DMS114 treated with DMSO at 0.1 percent for 48 hours (cell line): Measurements from ENCODE around the gene OR4K2.
A peak's percentile ranks its signal among the peaks of the same experiment; 100 is the strongest.
"Not testable (repeated sequence)": the region's sequence is repeated elsewhere in the genome, so short reads cannot be mapped to it uniquely, and the experiment has no call there.

Experiments used
- DNase-seq: peaks from one replicate; lab custom pipeline; 2025; ENCODE audit not compliant: unreplicated experiment; lab: John Stamatoyannopoulos, UW

Gene OR4K2

GRCh38 chr14:19874842-19875241 lies at the start of gene OR4K2:
OR4K2 (plus strand) TSS chr14:19875142; CDS start chr14:19876268, 1,126 bp downstream.
- DNase-seq, result no peak

GRCh38 chr14:19827626-19828244 lies 47.2 kb upstream of the OR4K2 start:
- DNase-seq, result not testable (repeated sequence)

- no peak for DNase-seq
These were observed 46.6 kb upstream of the OR4K2 start for GRCh38 chr14:19828314-19828713.

GRCh38 chr14:19834203-19834848 lies 40.6 kb upstream of the OR4K2 start:
- not testable (repeated sequence) for DNase-seq

DNA sequence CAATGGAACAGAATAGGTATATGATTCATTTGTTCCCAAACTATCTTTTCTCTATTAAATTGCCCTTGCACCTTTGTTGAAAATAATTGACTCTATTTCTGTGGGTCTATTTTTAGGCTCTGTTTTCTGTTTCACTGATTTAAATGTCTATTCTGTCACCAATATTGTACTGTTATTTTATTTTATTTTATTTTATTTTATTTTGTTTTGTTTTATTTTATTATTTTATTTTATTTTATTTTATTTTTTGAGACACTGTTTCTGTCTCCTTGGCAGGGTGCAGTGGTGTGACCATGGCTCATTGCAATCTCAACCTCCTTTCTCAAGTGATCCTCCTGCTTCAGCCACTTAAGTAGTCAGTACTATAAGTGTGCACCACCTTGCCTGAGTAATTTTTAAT lies 36.5 kb upstream of the OR4K2 start:
- DNase-seq, result no peak

GRCh38 chr14:19851365-19851764 lies 23.6 kb upstream of the OR4K2 start:
- DNase-seq, result no peak

- DNase-seq, result not testable (repeated sequence)
These were observed 8.8 kb upstream of the OR4K2 start for GRCh38 chr14:19866061-19866669.

DNA sequence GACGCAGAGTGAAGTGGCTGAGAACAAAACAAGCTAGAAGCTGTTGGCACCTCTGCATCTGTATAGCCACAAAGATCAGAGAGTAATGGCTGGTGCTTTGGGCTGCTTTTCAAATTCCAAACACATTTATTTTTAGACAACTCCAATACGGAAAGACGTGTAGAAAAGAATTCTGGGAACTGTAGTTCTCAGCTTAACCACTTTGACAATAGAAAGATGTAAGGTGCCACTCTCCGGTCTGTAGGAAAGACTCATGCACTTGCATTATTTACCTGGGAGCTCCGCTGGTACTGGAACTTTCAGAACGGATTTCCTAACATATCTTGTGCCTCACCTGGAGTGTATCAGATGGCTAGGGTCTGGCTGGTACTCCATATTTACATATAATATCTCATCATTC lies 1.8 kb upstream of the OR4K2 start:
- DNase-seq, result peak; percentile 27

DNA sequence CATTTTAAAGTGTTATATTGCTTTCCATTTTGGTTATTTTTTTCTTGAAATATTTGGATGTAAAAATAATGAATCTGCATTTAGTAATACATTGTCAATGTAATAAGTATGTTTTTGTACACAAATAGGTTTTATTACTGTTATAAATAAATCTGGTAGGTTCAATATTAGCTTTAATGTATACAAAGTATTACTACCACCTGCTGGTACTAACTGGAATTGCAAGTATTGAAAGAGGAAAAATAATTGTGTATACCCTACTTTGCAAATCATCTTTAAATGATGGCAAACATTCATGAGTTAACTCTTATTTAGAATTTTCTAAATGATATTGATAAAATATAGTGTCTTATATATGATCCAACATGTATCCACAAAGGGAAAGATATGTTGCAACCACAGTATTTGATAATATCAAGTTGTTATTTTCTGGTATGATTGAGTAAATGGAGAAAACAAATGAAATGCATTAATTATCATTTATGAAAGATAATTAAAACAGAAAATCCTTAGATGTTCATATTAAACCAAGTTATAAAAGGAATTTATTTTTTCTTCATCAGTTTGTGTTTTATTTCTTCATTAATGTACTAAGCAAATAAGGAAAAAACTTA lies 3.2 kb downstream of the OR4K2 start:
- DNase-seq, result peak; percentile 15

GRCh38 chr14:19895282-19895681 lies 20.3 kb downstream of the OR4K2 start:
- no peak for DNase-seq

- DNase-seq, result no peak
These were observed 26.1 kb downstream of the OR4K2 start for GRCh38 chr14:19900999-19901398.

- DNase-seq, result no peak
These were observed 27.5 kb downstream of the OR4K2 start for GRCh38 chr14:19902409-19902808.

GRCh38 chr14:19906665-19907064 lies 31.7 kb downstream of the OR4K2 start:
- DNase-seq, result no peak

- no peak for DNase-seq
These were observed 36.2 kb downstream of the OR4K2 start for GRCh38 chr14:19911114-19911513.

- DNase-seq, result no peak
These were observed 42.3 kb downstream of the OR4K2 start for GRCh38 chr14:19917243-19917642.

DNA sequence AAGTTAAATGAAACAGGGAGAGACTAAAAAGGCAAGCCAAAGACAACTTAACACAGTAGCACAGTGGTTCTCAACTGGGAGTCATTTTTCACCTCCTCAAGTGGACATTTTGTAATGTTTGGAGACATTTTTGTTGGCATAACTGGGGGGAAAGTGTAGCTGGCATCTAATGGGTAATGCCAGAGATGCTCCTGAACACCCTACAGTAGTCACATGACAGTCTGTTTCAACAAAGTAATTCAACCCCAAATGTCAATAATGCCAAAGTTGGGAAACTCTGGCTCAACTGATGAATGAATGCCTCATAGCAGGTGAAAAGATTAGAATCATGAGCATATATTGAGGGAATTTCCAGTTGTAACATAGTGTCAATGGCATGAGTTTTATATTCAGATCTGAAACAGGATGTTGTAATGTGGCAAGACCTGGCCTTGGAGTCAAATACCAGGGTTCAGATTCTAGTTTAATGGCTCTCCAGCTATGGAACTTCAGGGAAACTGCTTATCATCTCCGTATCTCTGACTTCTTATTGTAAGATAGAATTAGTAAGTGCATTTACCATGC lies 43.1 kb downstream of the OR4K2 start:
- no peak for DNase-seq

DNA sequence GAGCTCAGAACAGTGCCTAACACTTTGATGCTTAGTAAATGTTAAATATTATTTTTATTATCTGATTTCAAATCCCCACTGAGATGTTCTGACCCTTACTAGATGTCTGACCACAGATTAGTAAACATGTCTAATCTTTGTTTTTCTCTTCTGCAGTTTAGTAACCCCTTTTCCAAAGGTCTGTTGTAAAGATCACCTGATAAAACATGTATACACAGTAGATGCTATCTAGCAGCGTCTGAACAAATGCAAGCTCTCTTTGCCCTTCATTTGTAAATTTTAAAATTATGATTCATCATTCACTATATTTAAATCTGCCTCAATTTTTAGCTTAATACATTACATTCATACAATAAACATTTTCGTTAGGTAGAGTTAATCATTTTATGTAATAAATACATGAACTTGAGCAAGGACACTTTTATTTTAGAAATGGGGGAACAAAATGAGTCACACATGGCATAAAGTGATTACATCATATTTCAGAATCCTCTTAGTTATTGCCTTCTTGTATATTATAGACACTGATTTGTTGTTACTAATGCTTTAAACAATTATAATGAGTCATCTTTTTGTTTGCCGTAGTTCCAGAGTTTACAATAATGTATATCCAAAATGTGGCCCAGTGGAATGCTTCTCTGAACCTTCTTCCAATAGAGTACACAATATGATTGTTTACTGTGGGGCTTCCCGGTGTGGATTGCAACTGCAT lies 43.8 kb downstream of the OR4K2 start:
- DNase-seq, result no peak

GRCh38 chr14:19920021-19920657 lies 45.2 kb downstream of the OR4K2 start, which contains the start of gene OR4K5:
OR4K5 (plus strand) TSS chr14:19920607; CDS start chr14:19920607, 0 bp downstream.
- no peak for DNase-seq

GRCh38 chr14:19930617-19931016 lies 55.7 kb downstream of the OR4K2 start, which contains the start of gene OR4K1:
OR4K1 (plus strand) TSS chr14:19930917; CDS start chr14:19935667, 4,750 bp downstream.
- DNase-seq, result no peak
